CD4-positive, alpha-beta T cell treated with Interleukin-2 at 100 ng/mL for 4 hours (primary cell): ENCODE results near the gene SCCPDH.

Source experiments
- DNase-seq: peaks from one replicate; pipeline ENCODE4 v3.0.0-alpha.2; 2020; ENCODE audit warnings: low spot score

SCCPDH gene

DNA sequence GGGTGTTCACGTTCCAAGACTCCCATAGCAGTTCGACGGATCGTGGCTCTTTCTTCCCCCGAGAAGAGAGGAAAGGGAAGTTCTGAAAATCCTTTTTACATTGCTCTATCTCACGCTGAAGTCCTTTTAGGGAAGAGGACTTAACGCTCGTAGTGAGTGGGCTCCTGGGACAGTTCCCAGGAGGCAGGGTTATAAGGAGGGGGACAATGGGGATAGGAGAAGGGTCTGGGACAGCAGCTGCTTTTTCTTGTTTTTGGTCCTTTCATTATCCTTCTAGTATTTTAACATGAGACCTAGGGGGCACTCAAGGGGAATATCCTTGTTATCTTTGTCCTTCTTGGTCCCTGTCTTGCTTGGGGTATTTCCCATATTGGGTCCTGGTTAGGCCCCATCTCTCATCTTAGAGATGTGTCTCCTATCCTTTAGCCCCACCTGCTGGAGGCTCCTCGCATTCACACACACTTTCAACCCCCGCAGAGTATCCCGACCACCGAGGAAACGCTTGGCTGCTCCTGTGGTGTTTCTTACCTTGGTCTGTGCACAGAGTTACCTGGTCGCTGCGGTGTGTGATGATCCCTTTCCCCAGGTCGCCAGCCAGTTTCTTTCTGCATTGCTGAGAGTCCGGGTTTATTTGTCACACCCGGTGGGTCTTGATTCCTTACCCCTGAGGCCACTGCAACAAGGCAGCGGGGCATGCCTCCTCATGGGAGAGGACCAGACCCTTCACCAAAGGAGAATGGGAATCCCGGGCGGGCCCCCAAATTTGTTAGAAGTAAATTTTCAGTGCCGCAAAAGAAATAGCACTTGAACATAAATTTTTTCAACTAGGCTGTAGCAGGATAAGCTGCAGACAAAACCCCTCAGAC is 29.7 kb downstream of the SCCPDH start:
- DNase-seq: peak; percentile 54

GRCh38 chr1:246755419-246755818 is 31.2 kb downstream of the SCCPDH start:
- no peak for DNase-seq

DNA sequence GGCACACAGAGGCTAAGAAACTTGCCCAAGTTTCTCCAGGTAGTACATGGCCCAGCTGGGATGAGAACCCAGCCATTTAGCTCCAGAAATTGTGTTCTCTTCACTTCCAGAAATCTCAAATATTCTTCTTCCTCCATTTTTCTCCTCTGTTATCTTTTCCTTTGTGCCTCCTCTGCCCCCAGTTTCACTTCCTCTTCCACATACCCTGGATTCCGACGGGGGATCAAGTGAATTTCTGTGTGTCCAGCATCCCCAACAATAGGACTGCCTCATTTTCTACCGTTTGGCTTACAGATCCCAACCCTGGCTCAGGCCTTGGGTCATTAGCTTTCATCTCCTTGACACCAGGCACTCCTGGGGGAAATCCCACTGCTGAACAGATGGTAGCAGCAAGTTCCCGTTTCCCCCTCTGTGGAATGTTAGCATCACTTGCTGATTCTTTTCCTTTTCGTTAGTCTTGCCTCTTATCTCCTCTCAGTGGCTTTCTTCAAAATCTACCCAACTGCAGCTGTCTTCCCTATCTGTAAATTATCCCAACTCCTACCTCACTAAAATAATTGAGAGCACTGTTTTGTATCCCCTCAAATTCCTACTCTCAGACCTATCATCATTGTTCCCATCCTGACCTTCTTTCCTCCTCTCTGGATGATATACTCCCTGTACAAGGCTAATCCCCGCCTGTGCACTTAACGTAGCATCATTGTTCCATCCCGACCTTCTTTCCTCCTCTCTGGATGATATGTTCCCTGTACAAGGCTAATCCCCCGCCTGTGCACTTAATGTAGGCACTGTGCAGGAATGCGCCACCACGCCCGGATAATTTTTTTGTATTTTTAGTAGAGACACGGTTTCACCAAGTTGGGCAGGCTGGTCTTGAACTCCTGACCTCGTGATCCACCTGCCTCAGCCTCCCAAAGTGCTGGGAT is 36.5 kb downstream of the SCCPDH start:
- DNase-seq: no peak

GRCh38 chr1:246761396-246761795 is 37.2 kb downstream of the SCCPDH start:
- DNase-seq: no peak

DNA sequence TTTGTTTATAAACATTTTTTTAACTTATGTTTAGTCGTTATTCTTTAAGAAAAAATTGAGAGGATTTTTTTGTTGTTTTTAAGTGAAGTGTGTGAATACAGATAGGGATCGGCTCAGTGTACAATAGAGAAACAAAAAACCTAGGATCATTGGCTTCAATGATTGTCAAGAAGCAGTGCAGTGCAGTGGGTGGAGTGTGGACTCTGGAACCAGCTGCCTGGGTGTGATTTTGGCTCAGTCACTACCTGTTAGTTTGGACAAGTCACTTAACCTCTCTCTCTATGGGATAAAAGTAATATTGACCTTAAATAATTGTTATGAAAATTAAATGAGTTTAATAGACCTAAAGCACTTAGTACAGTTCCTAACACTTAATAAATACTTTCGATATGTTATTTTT is 41.3 kb downstream of the SCCPDH start:
- no peak for DNase-seq

DNA sequence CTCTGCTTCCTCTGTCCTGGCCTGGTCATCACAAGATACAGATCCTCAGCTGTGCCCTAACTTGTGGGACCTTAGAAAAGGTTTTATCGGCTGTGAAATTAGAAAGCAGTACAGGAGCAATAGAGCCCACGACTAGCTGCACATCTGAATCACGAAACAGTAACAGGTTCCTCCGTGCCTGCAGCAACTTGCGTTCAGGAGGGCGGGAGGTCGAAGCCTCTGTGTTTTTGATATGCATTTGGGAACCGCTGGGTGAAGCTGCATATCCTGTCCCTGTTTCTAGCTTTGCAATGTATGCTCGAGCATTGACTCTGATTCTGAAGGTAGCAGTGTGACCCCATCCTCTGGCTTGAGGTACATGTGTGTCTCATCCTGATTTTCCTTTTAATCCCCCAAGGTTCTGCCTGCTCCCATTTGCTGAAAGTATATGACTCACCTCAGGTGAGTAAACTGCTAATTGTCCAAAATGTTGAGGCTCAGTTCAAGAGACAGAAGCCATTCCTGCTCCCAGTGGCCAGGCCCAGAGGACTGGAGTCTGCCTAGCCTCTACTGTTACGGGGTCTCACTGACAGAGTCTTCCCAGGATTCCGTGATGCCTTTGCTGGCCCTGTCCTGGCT is 44.3 kb downstream of the SCCPDH start:
- DNase-seq: no peak

DNA sequence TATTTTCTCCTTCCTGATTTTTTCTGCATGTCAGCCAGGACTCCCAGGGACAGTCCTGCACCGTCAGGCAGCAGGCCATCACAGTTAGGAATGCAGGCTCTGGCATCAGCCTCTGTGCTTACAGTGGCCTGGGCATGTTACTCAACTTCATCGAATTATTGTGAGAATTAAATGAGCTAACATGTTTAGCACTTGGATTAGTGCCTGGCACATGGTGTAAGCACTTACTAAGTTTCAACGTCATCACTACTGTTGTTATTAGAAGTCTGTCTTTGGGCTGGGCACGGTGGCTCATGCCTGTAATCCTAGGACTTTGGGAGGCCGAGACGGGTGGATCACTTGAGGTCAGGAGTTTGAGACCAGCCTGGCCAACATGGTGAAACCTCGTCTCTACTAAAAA is 45.1 kb downstream of the SCCPDH start:
- no peak for DNase-seq

GRCh38 chr1:246771366-246771765 is 47.2 kb downstream of the SCCPDH start:
- no peak for DNase-seq

DNA sequence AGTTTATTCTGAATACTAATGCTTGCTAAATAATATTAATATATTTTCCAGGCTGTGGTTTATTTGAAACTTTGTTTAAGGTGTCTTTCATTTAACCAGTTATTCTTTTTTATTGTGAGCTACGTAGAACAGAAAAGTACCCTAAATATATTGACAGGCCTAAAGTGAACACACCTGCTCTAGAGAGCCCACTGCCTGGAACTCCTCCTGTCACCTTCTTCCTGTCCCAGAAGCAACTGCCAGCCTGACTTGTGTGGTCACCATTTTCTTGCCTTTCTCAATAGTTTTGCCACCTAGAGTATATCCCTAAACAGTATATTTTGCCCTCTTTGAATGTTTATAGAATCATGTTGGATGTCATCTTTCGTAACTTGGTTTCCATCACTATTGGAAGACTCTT is 48.5 kb downstream of the SCCPDH start:
- DNase-seq: no peak

GRCh38 chr1:246773213-246773641 is 49.0 kb downstream of the SCCPDH start:
- DNase-seq: no peak

GRCh38 chr1:246775531-246776385 is 51.5 kb downstream of the SCCPDH start:
- no peak for DNase-seq

GRCh38 chr1:246776923-246777322 is 52.7 kb downstream of the SCCPDH start:
- no peak for DNase-seq

DNA sequence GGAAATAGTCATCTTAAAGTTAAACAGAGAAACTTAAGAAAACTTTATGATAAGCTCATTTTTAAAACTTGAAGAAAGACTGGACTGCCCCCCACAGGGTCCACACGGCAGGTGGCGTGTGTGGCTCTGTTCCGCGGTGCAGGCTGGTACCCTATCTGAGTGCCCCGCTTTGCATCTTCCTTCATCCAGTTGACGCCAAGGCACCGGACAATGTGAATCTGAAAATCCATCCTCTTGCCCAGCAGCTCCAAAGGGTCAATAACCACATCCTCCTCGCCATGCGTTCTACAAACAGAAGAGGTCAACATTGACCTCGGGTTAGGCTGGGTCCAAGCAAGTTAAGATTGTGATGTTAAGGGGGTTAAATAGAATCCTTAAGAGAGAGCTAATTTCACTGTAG is 54.5 kb downstream of the SCCPDH start:
- DNase-seq: no peak

DNA sequence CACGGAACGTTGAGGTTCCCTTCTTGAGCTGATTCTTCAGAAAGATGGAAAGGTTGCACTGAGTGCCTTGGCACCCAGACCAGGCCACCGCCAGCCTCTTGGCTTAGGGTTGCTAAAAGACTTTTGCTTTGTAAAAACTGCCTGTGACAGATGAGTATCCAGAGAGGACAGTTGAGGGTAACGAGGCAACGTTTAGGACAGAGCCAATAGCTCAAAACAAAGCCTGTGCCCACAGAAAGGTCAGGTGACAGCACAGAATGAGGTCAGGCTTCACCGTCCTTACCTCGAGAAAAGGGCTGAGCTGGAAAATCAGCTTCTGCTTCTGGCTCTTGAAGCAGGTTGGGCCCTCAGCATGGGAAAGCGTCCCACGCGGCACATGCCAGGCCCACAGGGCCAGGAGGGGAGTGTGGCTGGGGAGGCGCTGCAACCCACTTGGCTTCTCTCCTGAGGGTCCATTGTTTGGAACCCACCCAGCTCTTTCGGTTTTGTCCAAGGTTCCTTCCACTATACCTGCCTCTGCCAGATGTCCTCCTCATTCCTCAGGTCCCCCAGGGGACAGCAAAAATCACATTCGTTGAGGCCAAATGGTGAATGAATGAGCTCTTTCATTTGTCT is 55.5 kb downstream of the SCCPDH start:
- no peak for DNase-seq

DNA sequence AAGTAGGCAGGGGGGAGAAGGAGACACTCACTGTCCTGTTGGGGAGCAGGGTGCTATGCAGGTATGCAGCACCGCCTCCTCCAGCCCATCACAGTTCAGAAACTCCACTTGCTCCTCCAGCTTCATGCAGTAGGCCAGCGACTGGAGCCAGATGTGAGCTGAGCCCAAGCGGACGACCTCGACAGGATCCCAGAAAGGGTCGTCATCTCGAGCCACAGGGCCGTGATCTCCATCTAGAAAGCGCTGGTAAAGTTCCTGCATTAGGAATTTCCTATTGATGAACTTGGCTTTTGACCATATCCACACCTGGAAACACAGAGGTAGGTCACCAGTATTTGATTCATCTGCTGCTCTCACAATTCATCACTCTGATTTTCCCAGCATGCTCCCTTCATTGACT is 56.1 kb downstream of the SCCPDH start:
- no peak for DNase-seq

DNA sequence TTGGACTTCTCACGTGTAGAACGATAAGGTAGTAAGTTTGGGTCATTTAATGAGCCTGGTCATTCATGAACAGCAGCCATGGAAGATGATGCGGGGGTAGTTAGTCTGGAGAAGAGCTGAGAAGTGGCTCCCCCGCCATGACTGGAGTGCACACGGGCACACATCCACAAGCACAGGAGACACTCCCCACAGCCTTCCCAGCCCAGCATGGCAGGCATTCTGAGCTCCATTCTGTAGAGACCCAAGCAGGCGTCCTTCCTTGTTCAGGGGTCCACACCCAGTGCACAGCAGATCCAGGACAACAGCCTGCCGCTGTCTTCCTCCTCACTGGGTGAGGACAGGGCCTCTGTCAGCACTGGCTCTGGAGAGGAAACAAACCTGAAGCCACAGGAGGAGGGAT is 57.0 kb downstream of the SCCPDH start:
- no peak for DNase-seq

DNA sequence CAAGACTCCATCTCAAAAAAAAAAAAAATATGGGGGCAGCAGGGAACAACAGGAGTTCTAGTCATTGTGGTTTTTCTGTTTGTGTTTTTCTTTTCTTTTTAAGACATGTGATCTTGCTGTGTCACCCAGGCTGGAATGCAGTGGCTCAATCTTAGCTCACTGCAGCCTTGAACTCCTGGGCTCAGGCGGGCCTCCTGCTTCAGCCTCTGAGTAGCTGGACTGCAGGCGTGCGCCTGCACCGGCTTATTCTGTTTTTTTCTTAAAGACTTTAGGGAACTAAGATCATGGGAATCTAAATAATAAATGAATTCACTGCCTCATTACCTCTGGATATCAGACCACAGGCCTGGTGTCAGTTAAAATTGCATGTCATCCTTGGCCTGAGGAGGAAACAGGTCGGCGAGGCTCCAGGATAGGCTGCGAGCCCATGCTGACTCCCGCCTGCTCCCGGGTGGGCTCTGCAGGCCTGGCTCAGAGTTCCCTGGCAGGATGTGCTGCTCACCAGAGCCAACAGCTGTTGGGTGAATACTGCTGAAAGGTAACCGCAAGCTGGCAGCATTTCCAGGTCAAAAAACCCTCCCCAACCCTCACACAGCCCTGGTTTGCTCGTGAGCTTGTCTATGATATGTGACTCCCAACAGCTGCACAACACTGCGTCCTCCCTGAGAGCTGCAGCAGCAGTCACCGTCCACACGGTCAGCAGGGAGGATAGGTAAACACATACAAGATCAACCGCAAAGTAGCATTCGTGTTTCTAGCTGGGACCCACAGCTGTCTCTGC is 58.1 kb downstream of the SCCPDH start:
- no peak for DNase-seq

- no peak for DNase-seq
Observed at GRCh38 chr1:246784621-246785493, 60.6 kb downstream of the SCCPDH start.

- DNase-seq: no peak
Observed at GRCh38 chr1:246785494-246786111, 61.4 kb downstream of the SCCPDH start.
